IMR-90 (cell line): Measurements from ENCODE around the gene ZDHHC8.

Experiments
- CEBPB ChIP-seq: IDR thresholded peaks from 2 replicates; pipeline ENCODE4 v1.6.1; 2012; ENCODE audit warnings: low read depth, low read length, improper control_type of control experiment
- CHD1 ChIP-seq: IDR thresholded peaks from 2 replicates; pipeline ENCODE4 v1.6.1; 2012; ENCODE audit warnings: low read depth, low read length, improper control_type of control experiment
- MXI1 ChIP-seq: IDR thresholded peaks from 2 replicates; pipeline ENCODE4 v1.6.1; 2012; ENCODE audit warnings: low read depth, mild to moderate bottlenecking, low read length, moderate library complexity, borderline replicate concordance
- NFE2L2 ChIP-seq: fragments of 150-350 bp; IDR thresholded peaks from 2 replicates; pipeline ENCODE4 v1.6.1; 2016; ENCODE audit warnings: low read depth, mild to moderate bottlenecking, low read length
- POLR2A ChIP-seq: IDR thresholded peaks from 2 replicates; pipeline ENCODE4 v1.6.1; 2012; ENCODE audit warnings: mild to moderate bottlenecking, low read depth, low read length
- RAD21 ChIP-seq: IDR thresholded peaks from 2 replicates; pipeline ENCODE4 v1.6.1; 2012; ENCODE audit warnings: low read length, improper control_type of control experiment
- RCOR1 ChIP-seq: IDR thresholded peaks from 2 replicates; pipeline ENCODE4 v1.6.1; 2012; ENCODE audit warnings: mild to moderate bottlenecking, low read length, improper control_type of control experiment; ENCODE audit not compliant: insufficient replicate concordance
- RFX5 ChIP-seq: IDR thresholded peaks from 2 replicates; pipeline ENCODE4 v1.8.0; 2012; ENCODE audit warnings: low read depth, mild to moderate bottlenecking, low read length, moderate library complexity
- TF ChIP-seq, protein P1 (sequence below): conservative IDR thresholded peaks from 2 replicates; pipeline ENCODE4 v1.5.1; 2012; ENCODE audit warnings: mild to moderate bottlenecking, low read depth, low read length, improper control_type of control experiment
- TF ChIP-seq, protein P2 (sequence below): fragments of 150-350 bp; IDR thresholded peaks from 2 replicates; pipeline ENCODE4 v1.6.1; 2017; ENCODE audit warnings: mild to moderate bottlenecking, antibody characterized with exemption, low read length, low read depth

DNA sequence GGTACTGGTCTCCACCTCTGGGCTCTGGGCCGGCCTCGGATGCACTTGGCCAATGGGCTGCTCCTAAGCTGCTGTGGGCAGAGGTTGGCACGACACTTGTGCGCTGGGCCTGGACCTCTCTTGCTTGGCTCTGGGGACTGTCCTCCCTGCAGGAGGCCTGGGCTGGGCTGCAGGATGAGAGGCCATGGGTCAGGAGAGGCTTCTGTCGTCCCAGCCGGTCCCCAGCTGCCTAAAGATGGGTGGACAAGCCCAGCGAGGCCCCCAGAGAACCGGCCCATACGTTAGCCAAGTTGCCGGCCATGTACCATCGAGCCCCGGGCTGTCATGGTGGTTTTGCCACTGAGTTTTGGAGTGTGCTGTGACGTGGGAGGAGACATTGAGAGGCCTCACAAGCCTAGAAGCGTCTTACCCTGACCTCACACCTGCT is 20.9 kb downstream of the ZDHHC8 start:
- TF ChIP-seq, protein P1, sequence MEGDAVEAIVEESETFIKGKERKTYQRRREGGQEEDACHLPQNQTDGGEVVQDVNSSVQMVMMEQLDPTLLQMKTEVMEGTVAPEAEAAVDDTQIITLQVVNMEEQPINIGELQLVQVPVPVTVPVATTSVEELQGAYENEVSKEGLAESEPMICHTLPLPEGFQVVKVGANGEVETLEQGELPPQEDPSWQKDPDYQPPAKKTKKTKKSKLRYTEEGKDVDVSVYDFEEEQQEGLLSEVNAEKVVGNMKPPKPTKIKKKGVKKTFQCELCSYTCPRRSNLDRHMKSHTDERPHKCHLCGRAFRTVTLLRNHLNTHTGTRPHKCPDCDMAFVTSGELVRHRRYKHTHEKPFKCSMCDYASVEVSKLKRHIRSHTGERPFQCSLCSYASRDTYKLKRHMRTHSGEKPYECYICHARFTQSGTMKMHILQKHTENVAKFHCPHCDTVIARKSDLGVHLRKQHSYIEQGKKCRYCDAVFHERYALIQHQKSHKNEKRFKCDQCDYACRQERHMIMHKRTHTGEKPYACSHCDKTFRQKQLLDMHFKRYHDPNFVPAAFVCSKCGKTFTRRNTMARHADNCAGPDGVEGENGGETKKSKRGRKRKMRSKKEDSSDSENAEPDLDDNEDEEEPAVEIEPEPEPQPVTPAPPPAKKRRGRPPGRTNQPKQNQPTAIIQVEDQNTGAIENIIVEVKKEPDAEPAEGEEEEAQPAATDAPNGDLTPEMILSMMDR, result no peak
- no peak for TF ChIP-seq RFX5
- no peak for TF ChIP-seq MXI1
- TF ChIP-seq, protein P2, sequence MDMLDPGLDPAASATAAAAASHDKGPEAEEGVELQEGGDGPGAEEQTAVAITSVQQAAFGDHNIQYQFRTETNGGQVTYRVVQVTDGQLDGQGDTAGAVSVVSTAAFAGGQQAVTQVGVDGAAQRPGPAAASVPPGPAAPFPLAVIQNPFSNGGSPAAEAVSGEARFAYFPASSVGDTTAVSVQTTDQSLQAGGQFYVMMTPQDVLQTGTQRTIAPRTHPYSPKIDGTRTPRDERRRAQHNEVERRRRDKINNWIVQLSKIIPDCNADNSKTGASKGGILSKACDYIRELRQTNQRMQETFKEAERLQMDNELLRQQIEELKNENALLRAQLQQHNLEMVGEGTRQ, result no peak
- no peak for TF ChIP-seq RAD21
- no peak for TF ChIP-seq POLR2A
- TF ChIP-seq RCOR1, result no peak
- TF ChIP-seq CHD1, result no peak
- TF ChIP-seq NFE2L2, result no peak
- TF ChIP-seq CEBPB, result no peak
